Limb (tissue), 2 donors: ENCODE results near the gene ACBD6.

Source experiments
- DNase-seq, 2 donors: peaks; one replicate each; pipeline ENCODE4 v3.0.0-alpha.2; 2016; ENCODE audit errors: extremely low spot score in 2 of 2

ACBD6 gene

GRCh38 chr1:180525715-180526039 is 23.3 kb upstream of the ACBD6 start:
- no peak for DNase-seq

- no peak for DNase-seq
These were observed 22.7 kb upstream of the ACBD6 start for GRCh38 chr1:180524915-180525714.

- no peak for DNase-seq
These were observed 22.0 kb upstream of the ACBD6 start for GRCh38 chr1:180524160-180524914.

- no peak for DNase-seq
These were observed 19.8 kb upstream of the ACBD6 start for GRCh38 chr1:180522213-180522515.

- DNase-seq = no peak
These were observed 19.3 kb upstream of the ACBD6 start for GRCh38 chr1:180521474-180522212.

GRCh38 chr1:180519846-180520245 is 17.5 kb upstream of the ACBD6 start:
- no peak for DNase-seq

GRCh38 chr1:180515857-180516388 is 13.5 kb upstream of the ACBD6 start:
- DNase-seq = peak; percentile 74 to 85

GRCh38 chr1:180515364-180515763 is 13.0 kb upstream of the ACBD6 start:
- DNase-seq = no peak

- DNase-seq = no peak
These were observed 11.2 kb upstream of the ACBD6 start for GRCh38 chr1:180513531-180513930.

GRCh38 chr1:180510882-180511281 is 8.5 kb upstream of the ACBD6 start:
- no peak for DNase-seq

- DNase-seq = no peak
These were observed 6.3 kb upstream of the ACBD6 start for GRCh38 chr1:180508725-180509097.

- DNase-seq = no peak
These were observed 5.7 kb upstream of the ACBD6 start for GRCh38 chr1:180507795-180508724.

GRCh38 chr1:180505732-180506335 is 3.5 kb upstream of the ACBD6 start:
- no peak for DNase-seq

- no peak for DNase-seq
These were observed 1.8 kb upstream of the ACBD6 start for GRCh38 chr1:180504186-180504585.

GRCh38 chr1:180503280-180503862 is 994 bp upstream of the ACBD6 start:
- no peak for DNase-seq

GRCh38 chr1:180501865-180502360 is 464 bp downstream of the ACBD6 start:
- DNase-seq = no peak

GRCh38 chr1:180500689-180501088 is 1.7 kb downstream of the ACBD6 start:
- DNase-seq = no peak

GRCh38 chr1:180498594-180498993 is 3.8 kb downstream of the ACBD6 start:
- DNase-seq = no peak

GRCh38 chr1:180497826-180498225 is 4.6 kb downstream of the ACBD6 start:
- DNase-seq = no peak

- no peak for DNase-seq
These were observed 8.0 kb downstream of the ACBD6 start for GRCh38 chr1:180494370-180494769.
